Fibroblast of pulmonary artery (primary cell): ENCODE data around the gene CHKB.

ENCODE experiments used
- DNase-seq: peaks from one replicate; pipeline ENCODE4 v3.0.0-alpha.2; 2010; ENCODE audit warnings: low read depth
- H3K4me3 ChIP-seq: replicated peaks from 2 replicates; pipeline ENCODE4 v1.5.1; 2011; ENCODE audit warnings: low read depth, mild to moderate bottlenecking, control low read depth, low read length, moderate library complexity
- CTCF ChIP-seq: IDR thresholded peaks from 2 replicates; pipeline ENCODE4 v1.5.1; 2011; ENCODE audit warnings: mild to moderate bottlenecking, control low read depth, low read length, inconsistent platforms; ENCODE audit errors: missing control alignments

The CHKB gene

DNA sequence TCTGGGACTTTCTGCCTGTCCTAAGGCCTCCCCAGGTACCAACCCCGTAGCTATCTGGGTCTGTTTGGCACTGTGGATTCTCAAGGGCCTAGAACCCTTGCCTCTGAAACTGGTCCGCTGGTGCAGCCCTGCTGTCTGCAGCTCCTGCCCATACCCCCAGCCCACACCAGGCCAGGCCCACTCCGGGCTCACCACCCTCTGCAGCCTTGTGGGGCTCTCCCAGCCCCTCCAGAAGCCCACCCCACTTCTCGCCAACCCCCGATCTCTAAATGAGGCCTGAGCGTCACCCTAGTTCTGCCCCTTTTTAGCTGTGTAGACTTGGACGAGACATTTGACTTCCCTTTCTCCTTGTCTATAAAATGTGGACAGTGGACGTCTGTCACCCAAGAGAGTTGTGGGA is 32.3 kb downstream of the CHKB start:
- no peak for TF ChIP-seq CTCF
- no peak for DNase-seq
- no peak overlapping the region for H3K4me3 ChIP-seq

- H3K4me3 ChIP-seq: no peak overlapping the region
- DNase-seq: no peak
Observed at GRCh38 chr22:50548921-50549790, 33.5 kb downstream of the CHKB start.

GRCh38 chr22:50548040-50548920 is 34.4 kb downstream of the CHKB start:
- H3K4me3 ChIP-seq: no peak overlapping the region
- DNase-seq: no peak
- no peak for TF ChIP-seq CTCF

More at GRCh38 chr22:50548921-50549790, 33.5 kb downstream of the CHKB start:
- no peak for TF ChIP-seq CTCF

- no peak for TF ChIP-seq CTCF
- DNase-seq: no peak
- H3K4me3 ChIP-seq: no peak overlapping the region
Observed at GRCh38 chr22:50547263-50547985, 35.2 kb downstream of the CHKB start.

- no peak for DNase-seq
- TF ChIP-seq CTCF: no peak
- H3K4me3 ChIP-seq: no peak overlapping the region
Observed at GRCh38 chr22:50546326-50547262, 36.1 kb downstream of the CHKB start.
